ENCODE data around the gene CORO6.

GRCh38 chr17:29671661-29672060 lies 48.9 kb upstream of the CORO6 start:
- TF ChIP-seq POLR2A (IDR thresholded peaks at IDR 0.05) (no peak), CTCF (IDR thresholded peaks at IDR 0.05) (no peak)
